ENCODE measurements around the gene IER5.

The IER5 gene

DNA sequence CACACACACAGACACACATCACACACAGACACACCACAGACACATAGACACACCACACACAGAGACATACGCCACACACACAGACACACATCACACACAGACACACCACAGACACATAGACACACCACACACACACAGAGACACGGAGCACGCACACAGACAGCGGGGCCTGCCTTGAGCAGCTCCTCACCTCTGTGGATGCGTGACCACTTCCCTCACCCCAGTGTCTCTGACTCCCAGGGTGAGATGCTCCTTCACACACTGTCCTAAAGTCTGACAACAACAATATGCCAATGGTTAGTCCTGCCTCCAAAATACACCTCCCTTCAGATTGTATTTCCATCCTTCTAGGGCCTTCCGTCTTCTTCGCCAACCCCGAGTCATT lies 48.2 kb downstream of the IER5 start:
- no peaks in the 10 kb centered on the region for H3K27me3 Mint-ChIP-seq
- no peak for ATAC-seq (replicated peaks; ENCODE audit: extremely low read depth, poor library complexity, severe bottlenecking)
- no peak for DNase-seq (ENCODE audit: low spot score in 2 of 2)
- peaks cover 38% of the 10 kb centered on the region for H3K4me1 Mint-ChIP-seq
- no peak overlapping the region for H3K4me3 Mint-ChIP-seq
- peak overlapping the region; percentile 15 for H3K27ac Mint-ChIP-seq (ENCODE audit: low read depth)
- H3K36me3 Mint-ChIP-seq (ENCODE audit: insufficient read depth), result peaks cover 2% of the 10 kb centered on the region
- no peaks in the 10 kb centered on the region for H3K9me3 Mint-ChIP-seq

DNA sequence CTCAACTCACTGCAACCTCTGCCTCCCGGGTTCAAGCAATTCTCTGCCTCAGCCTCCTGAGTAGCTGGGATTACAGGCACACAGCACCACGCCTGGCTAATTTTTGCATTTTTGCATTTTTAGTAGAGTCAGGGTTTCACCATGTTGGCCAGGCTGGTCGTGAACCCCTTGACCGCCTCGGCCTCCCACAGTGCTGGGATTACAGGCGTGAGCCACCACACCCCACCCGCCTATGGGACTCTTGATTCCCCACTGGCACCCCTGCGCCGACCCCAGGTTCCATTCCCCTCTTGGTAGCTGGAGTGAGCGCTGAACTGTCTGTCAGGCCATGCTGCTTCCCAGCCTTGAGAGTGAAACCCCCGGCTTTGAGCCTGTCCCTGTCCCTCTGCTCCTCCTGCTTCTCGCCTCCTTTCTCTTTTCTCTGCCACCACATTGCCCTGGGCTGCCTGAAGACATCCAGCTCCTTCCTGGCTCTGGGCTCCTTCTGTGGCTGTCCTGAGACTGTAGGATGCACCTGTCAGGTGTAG lies 48.8 kb downstream of the IER5 start:
- Mint-ChIP-seq H3K4me3 (no peak overlapping the region), H3K27ac (ENCODE audit: low read depth) (no peak overlapping the region), H3K9me3 (no peaks in the 10 kb centered on the region), H3K4me1 (peaks cover 39% of the 10 kb centered on the region), H3K27me3 (no peaks in the 10 kb centered on the region), H3K36me3 (ENCODE audit: insufficient read depth) (peaks cover 2% of the 10 kb centered on the region)
- ATAC-seq (replicated peaks; ENCODE audit: extremely low read depth, poor library complexity, severe bottlenecking) (no peak), DNase-seq (ENCODE audit: low spot score in 2 of 2) (no peak)

- peaks cover 41% of the 10 kb centered on the region for H3K4me1 Mint-ChIP-seq
- no peak overlapping the region for H3K27ac Mint-ChIP-seq (ENCODE audit: low read depth)
- no peak overlapping the region for H3K4me3 Mint-ChIP-seq
- ATAC-seq (replicated peaks; ENCODE audit: extremely low read depth, poor library complexity, severe bottlenecking) (no peak), DNase-seq (ENCODE audit: low spot score in 2 of 2) (no peak)
- H3K36me3 Mint-ChIP-seq (ENCODE audit: insufficient read depth), result peaks cover under 1% of the 10 kb centered on the region
- H3K27me3 Mint-ChIP-seq, result no peaks in the 10 kb centered on the region
- no peaks in the 10 kb centered on the region for H3K9me3 Mint-ChIP-seq
Observed at GRCh38 chr1:181139631-181140061, 51.1 kb downstream of the IER5 start.

DNA sequence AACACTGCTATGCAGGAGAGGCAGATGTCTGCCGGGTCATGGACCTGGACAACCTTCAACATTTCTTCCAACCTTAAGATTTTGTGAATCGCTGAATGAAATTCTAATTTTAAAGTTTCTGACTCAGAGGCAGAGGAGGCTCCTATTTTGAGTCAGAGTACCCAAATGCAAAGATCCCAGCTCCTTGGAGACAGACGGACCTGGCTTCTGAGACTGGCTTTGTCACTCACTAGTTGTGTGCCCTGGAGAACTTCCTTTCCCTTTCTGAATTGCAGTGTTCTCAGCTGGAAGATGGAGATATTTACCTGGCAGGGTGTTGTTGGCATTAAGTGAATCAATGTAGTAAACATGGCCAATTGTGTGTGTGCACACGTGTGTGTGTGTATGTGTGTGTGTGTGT lies 51.9 kb downstream of the IER5 start:
- Mint-ChIP-seq H3K27me3 (no peaks in the 10 kb centered on the region), H3K4me3 (no peak overlapping the region), H3K27ac (ENCODE audit: low read depth) (no peak overlapping the region), H3K9me3 (no peaks in the 10 kb centered on the region), H3K36me3 (ENCODE audit: insufficient read depth) (no peaks in the 10 kb centered on the region), H3K4me1 (peaks cover 33% of the 10 kb centered on the region)
- ATAC-seq (replicated peaks; ENCODE audit: extremely low read depth, poor library complexity, severe bottlenecking) (no peak), DNase-seq (ENCODE audit: low spot score in 2 of 2) (no peak)

GRCh38 chr1:181140891-181141290 lies 52.4 kb downstream of the IER5 start:
- Mint-ChIP-seq H3K27ac (ENCODE audit: low read depth) (no peak overlapping the region), H3K27me3 (no peaks in the 10 kb centered on the region), H3K4me3 (no peak overlapping the region), H3K4me1 (peaks cover 32% of the 10 kb centered on the region), H3K36me3 (ENCODE audit: insufficient read depth) (no peaks in the 10 kb centered on the region), H3K9me3 (no peaks in the 10 kb centered on the region)
- ATAC-seq (replicated peaks; ENCODE audit: extremely low read depth, poor library complexity, severe bottlenecking) (no peak), DNase-seq (ENCODE audit: low spot score in 2 of 2) (no peak)

DNA sequence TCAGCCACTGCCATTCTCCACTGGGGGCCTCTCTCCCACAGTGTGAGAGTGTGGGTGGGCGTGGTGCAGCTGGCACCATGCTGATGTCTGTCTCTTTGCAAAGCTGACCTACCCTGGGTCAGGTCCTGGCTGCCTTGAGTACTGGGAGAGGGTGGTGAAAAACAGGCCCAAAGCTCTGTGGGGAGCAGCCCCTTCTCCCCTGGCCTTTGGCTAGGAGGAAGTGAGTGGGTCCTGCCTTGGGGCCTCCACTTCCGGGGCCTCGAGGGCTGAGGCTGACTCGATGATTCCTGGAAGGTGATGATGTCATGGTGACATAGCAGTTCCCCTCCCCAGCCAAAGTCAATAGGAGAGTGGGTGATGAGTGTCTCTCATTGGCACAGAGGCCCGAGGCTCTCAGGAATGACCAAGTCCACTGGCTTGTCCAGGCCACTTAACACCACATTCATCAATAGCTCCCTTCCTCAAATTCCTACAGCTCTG lies 53.0 kb downstream of the IER5 start:
- Mint-ChIP-seq H3K4me3 (no peak overlapping the region), H3K36me3 (ENCODE audit: insufficient read depth) (no peaks in the 10 kb centered on the region), H3K27me3 (no peaks in the 10 kb centered on the region), H3K4me1 (peaks cover 29% of the 10 kb centered on the region), H3K9me3 (no peaks in the 10 kb centered on the region), H3K27ac (ENCODE audit: low read depth) (no peak overlapping the region)
- ATAC-seq (replicated peaks; ENCODE audit: extremely low read depth, poor library complexity, severe bottlenecking) (no peak), DNase-seq (ENCODE audit: low spot score in 2 of 2) (no peak)

All from central memory CD8-positive, alpha-beta T cell (primary cell).